Mucosa of stomach (tissue), 1 donor: ENCODE data around the gene SCAMP2.

Experiments used
- H3K27me3 ChIP-seq: one replicate; pipeline ENCODE4 v1.7.0; 2013; ENCODE audit warnings: mild to moderate bottlenecking, low read length; ENCODE audit not compliant: control insufficient read depth, insufficient read depth
- H3K36me3 ChIP-seq: one replicate; pipeline ENCODE4 v1.7.0; 2013; ENCODE audit warnings: low read length; ENCODE audit not compliant: control insufficient read depth, insufficient read depth
- H3K4me1 ChIP-seq: one replicate; pipeline ENCODE4 v1.7.0; 2013; ENCODE audit warnings: mild to moderate bottlenecking, low read length; ENCODE audit not compliant: control insufficient read depth, insufficient read depth
- H3K4me3 ChIP-seq: one replicate; pipeline ENCODE4 v1.7.0; 2013; ENCODE audit warnings: low read length
- H3K9ac ChIP-seq: one replicate; pipeline ENCODE4 v1.7.0; 2013; ENCODE audit warnings: mild to moderate bottlenecking, low read length, moderate library complexity
- H3K9me3 ChIP-seq: one replicate; pipeline ENCODE4 v1.7.0; 2013; ENCODE audit warnings: mild to moderate bottlenecking, low read length, moderate library complexity; ENCODE audit not compliant: control insufficient read depth
- donor health status: Pancreatic carcinoma.

SCAMP2 gene

DNA sequence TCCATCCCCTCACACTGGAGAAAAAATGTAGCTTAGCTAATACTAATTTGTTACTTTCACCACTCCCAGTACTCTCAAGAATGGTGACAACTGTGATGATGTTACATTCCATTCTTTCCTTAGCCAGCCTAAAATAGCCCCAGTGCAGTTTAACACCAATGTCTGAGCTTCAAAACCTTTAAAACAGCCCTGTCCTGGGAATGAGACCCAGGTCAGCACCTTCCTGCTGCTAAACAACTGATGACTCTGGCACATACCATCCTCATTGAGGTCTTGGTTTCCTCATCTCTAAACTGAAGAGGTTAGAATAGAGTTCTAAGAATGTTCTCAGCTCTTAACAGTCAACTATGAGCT, 3.8 kb downstream of the SCAMP2 start:
- H3K4me3 ChIP-seq = no peak overlapping the region
- no peaks in the 10 kb centered on the region for H3K27me3 ChIP-seq
- H3K9me3 ChIP-seq = no peaks in the 10 kb centered on the region
- H3K36me3 ChIP-seq = no peaks in the 10 kb centered on the region
- peaks cover 72% of the 10 kb centered on the region for H3K4me1 ChIP-seq
- peak overlapping the region; percentile 54 for H3K9ac ChIP-seq

DNA sequence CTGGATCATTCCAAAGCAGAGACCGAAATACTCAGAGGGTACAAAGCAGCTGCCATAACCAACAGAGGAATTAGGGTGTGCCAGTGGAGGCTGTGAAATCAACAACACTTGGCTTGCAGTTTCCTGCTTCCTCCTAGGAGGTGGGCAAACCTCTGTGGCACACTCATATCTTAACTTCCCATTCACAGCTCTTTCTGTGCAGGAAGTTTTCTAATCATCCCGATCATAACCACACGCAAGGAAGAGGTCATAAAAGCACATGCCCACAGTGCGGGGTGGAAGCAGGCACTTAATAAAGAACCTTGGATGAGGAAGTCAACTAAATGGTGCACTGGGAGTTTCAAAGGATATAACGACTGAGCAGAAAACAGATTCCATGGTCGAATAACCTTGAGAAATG, 5.1 kb downstream of the SCAMP2 start:
- H3K36me3 ChIP-seq = no peaks in the 10 kb centered on the region
- peaks cover 71% of the 10 kb centered on the region for H3K4me1 ChIP-seq
- H3K9me3 ChIP-seq = no peaks in the 10 kb centered on the region
- H3K27me3 ChIP-seq = no peaks in the 10 kb centered on the region
- peak overlapping the region; percentile 22 for H3K9ac ChIP-seq
- H3K4me3 ChIP-seq = no peak overlapping the region

DNA sequence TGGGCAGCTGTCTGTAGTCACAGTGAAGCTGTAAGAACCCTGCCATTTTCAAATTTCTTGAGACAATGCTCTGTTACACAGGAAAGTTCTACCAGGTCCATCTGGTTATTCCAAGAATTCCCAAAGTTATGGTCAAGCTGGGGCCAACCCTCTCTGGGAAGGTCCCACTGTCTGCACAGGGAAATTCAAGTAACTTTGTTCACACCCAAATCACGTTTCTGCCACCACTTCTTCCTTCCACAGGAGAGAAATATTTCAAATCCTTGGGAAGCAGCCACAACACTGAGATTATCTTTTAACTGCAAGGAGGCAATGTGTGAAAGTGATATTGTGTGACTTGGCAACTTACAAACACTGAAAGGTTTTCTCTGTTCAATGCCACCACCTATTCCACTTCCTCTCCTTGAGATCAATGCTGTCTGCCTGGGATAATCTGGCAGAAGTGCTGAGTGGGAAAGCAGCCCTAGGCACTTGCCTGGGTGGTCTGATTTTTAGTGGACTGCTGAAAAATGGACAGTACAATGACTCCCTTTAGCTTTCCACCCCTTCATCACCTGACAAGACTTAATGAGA, 5.6 kb downstream of the SCAMP2 start:
- Histone ChIP-seq H3K4me1 (peaks cover 71% of the 10 kb centered on the region), H3K9me3 (no peaks in the 10 kb centered on the region), H3K36me3 (no peaks in the 10 kb centered on the region), H3K27me3 (no peaks in the 10 kb centered on the region), H3K9ac (peak overlapping the region; percentile 46), H3K4me3 (no peak overlapping the region)

DNA sequence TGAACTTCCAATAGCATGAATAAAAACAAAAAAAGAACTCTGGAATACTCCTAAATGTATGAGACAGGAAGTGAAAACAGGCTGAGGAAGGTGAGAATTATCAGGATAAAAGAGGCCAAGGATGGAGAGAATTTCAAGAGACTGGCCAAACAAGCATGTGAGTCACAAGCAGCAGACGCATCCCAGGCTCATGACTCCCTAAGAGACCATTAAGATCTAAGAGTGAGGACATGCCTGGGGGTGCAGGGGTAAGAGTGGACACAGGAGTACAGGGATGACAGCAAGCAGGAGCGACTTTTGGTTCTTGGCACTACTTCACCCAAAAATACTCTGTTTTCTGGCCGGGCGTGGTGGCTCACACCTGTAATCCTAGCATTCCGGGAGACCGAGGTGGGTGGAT, 7.1 kb downstream of the SCAMP2 start:
- Histone ChIP-seq H3K4me1 (peaks cover 68% of the 10 kb centered on the region), H3K27me3 (no peaks in the 10 kb centered on the region), H3K36me3 (no peaks in the 10 kb centered on the region), H3K9me3 (no peaks in the 10 kb centered on the region), H3K4me3 (no peak overlapping the region), H3K9ac (no peak overlapping the region)

DNA sequence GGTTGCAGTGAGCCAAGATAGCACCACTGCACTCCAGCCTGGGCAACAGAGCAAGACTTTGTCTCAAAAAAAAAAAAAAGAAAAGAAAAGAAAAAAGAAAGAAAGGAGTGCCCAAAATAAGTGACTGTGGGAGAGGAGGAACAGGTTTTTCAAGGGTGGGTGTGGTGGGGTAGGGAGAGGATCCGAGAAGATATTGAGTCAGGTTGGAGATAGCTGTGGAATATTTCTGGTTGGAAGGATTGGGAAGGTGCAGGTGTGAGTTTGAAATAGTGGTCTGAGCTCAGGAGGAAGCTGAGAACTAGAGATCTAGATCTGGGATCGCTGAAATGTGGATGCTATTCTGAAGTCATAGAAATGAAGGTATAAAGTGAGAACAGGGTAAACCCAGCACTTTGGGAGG, 7.8 kb downstream of the SCAMP2 start:
- Histone ChIP-seq H3K9ac (no peak overlapping the region), H3K4me1 (peaks cover 62% of the 10 kb centered on the region), H3K36me3 (no peaks in the 10 kb centered on the region), H3K4me3 (no peak overlapping the region), H3K27me3 (no peaks in the 10 kb centered on the region), H3K9me3 (no peaks in the 10 kb centered on the region)

DNA sequence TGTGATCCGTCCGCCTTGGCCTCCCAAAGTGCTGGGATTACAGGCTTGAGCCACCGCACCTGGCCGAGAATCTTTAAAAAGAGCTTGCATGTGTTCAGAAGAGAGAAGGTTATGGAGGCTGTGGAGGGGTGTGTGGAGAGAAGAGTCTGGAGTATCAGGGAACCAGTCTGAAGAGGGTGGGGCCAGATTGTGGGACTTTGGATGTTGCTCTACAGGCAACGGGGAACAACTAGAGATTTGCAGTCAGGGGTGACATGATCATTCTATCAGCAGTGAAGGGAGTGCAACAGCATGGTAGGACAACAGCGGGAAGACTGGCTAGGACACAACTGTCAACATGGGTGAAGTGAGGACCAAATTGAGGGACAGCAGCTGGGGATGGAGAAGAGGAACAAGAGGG, 8.9 kb downstream of the SCAMP2 start:
- H3K4me1 ChIP-seq = peaks cover 62% of the 10 kb centered on the region
- no peaks in the 10 kb centered on the region for H3K36me3 ChIP-seq
- no peaks in the 10 kb centered on the region for H3K9me3 ChIP-seq
- no peaks in the 10 kb centered on the region for H3K27me3 ChIP-seq
- H3K4me3 ChIP-seq = no peak overlapping the region
- H3K9ac ChIP-seq = no peak overlapping the region

DNA sequence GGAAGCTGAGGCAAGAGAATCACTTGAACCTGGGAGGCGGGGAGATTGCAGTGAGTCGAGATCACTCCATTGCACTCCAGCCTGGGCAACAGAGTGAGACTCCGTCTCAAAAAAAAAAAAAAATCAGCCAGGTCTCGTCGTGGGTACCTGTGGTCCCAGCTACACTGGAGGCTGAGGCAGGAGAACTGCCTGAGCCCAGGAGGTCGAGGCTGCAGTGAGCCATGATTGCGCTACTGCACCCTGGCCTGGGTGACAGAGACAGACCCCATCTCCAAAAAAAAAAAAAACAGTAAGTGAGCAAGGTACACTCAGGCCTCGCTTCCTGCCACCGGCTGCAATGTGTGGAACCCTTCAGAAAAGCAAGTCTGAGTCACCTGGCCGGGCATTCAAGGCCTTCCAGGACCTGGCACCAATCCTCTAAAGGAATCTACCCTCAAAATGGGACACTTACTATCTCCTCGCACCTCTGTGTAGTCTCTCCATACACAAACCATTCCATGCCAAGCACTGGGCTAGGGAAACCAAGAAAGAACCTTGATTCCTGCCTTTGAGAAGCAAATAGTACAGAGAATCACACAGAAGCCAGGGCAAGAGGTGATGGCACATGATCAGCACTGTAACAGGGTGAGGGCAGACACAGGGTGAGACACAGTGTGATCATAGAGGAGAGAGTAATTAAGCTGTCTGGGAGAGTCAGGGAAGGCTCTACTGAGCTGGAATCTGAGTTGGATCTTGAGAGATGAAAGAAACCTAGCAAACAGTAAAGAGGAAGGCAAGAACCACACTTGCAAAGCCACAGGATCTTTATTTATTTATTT, 9.7 kb downstream of the SCAMP2 start:
- no peak overlapping the region for H3K9ac ChIP-seq
- H3K4me1 ChIP-seq = peaks cover 61% of the 10 kb centered on the region

DNA sequence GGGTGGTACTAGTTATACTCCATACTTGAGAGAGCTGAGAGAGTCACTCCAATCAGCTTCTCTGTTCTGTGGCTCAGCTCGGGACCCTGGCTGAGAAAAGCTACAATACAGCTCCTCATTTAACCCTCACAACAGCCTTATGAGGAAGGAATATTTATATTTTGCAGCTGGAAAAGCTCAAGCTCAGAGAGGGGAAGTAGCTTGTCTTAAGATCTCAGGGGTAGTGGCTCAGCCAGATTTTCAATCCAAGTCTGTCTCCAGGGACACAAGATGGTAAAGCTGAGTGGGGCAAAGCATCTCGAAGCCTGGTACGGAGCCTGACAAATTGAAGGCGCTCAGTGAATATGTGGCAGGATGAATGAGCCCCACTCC, 14.8 kb downstream of the SCAMP2 start:
- Histone ChIP-seq H3K9ac (no peak overlapping the region), H3K9me3 (no peaks in the 10 kb centered on the region), H3K4me1 (peaks cover 37% of the 10 kb centered on the region), H3K36me3 (peaks cover 11% of the 10 kb centered on the region), H3K4me3 (no peak overlapping the region), H3K27me3 (no peaks in the 10 kb centered on the region)

More for the DNA sequence above, 9.7 kb downstream of the SCAMP2 start:
- H3K36me3 ChIP-seq = no peaks in the 10 kb centered on the region
- no peaks in the 10 kb centered on the region for H3K27me3 ChIP-seq
- no peak overlapping the region for H3K4me3 ChIP-seq
- H3K9me3 ChIP-seq = no peaks in the 10 kb centered on the region

DNA sequence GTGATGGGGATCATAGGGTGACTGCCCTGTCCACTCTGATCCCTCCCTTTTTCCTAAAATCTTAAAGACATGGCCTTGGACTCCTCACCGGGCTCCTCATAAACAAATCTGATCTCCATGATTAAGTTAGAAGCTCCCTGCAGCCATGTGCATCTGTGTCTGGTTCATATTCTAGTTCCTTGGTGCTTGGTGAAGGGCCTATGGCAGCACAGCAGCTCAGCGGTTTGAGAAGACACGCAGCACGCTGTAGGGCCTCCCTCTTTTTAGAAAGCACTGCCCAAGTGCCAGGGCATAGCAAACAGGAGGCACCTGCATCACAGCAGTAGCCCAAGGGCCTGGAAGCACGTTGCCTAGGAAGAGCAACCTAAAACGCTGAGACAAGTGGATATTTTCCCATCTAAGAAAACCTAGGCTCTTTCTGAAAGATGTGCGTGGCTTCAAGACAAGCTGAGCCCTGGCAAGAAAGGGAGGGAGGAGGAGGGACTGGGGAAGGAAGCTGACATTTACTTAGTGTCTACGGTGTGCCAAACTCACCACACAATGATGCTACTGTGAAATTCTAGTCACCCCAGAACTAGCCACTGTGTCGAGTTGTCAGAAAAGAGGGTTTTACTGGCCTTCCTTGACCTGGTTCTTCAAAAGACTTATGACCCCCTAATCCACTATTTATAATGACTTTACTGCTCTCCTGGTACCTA, 15.3 kb downstream of the SCAMP2 start:
- no peaks in the 10 kb centered on the region for H3K9me3 ChIP-seq
- no peaks in the 10 kb centered on the region for H3K27me3 ChIP-seq
- H3K4me3 ChIP-seq = no peak overlapping the region
- peak overlapping the region; percentile 0 for H3K9ac ChIP-seq
- H3K4me1 ChIP-seq = peaks cover 42% of the 10 kb centered on the region
- peaks cover 16% of the 10 kb centered on the region for H3K36me3 ChIP-seq

DNA sequence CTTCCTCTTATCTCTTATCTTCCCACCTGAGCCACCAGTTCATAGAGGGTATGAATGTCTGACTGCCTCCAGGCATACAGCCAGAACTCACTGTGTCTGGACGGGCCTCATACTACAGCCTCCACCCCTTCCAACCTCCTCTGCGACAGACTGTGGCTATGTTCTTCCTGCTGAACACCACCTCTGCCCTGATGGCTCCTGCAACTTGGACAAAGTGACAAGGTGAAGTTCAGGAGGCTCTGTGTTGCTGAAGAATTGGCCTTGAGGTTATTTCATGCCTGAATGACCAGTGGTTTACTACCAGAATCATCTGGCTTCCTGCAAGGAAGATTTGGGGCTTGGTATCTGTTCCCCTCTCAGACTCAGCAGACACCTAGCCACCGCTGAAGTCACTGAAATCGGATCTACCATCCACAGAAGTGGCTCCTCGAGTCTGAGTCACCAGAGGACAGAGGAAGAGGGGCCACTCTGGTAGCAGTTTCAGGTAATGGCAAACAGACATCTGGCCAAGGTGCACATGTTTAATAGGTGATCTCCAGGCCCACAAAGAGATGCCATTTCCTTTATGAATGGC, 16.0 kb downstream of the SCAMP2 start:
- no peak overlapping the region for H3K4me3 ChIP-seq
- peaks cover 20% of the 10 kb centered on the region for H3K36me3 ChIP-seq
- H3K9me3 ChIP-seq = no peaks in the 10 kb centered on the region
- H3K9ac ChIP-seq = peak overlapping the region; percentile 0
- no peaks in the 10 kb centered on the region for H3K27me3 ChIP-seq
- peaks cover 42% of the 10 kb centered on the region for H3K4me1 ChIP-seq

DNA sequence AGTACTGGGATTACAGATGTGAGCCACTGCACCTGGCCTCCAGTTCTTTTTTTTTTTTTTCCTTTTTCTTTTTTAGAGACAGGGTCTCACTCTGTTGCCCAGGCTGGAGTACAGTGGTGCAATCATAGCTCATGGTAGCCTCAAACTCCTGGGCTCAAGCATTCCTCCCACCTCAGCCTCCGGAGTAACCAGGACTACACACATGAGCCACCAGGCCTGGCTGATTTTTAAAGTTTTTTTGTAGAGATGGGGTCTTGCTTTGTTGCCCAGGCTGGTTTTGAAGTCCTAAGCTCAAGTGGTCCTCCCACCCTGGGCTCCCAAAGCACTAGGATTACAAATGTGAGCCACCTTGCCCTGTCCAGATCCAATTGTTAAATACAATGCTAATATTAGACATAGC, 16.6 kb downstream of the SCAMP2 start:
- Histone ChIP-seq H3K27me3 (no peaks in the 10 kb centered on the region), H3K4me1 (peaks cover 42% of the 10 kb centered on the region), H3K9me3 (no peaks in the 10 kb centered on the region), H3K4me3 (no peak overlapping the region), H3K36me3 (peaks cover 20% of the 10 kb centered on the region), H3K9ac (no peak overlapping the region)

DNA sequence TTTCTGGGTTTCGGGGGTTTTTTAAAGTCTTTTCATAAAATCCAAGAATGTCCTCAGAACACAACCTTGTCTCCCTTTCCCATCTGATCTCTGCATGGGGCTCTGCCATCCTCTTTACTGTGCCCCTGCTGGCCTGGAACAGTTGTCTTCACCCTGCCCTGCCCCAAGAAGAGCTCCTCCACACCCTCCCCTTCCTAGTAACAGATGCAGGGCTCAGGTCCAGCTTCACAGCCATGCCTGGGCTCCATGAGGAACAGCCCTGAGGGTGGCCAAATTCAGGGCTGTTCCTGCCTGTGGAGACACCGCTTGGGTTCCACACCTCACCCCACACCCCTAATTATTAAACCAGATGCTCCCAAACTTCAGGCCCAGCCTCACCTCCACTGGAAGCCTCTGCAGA, 17.3 kb downstream of the SCAMP2 start:
- no peaks in the 10 kb centered on the region for H3K27me3 ChIP-seq
- peaks cover 25% of the 10 kb centered on the region for H3K36me3 ChIP-seq
- H3K9me3 ChIP-seq = no peaks in the 10 kb centered on the region
- H3K4me3 ChIP-seq = no peak overlapping the region
- no peak overlapping the region for H3K9ac ChIP-seq
- peaks cover 48% of the 10 kb centered on the region for H3K4me1 ChIP-seq
